ENCODE data around the gene CGAS.

DNA sequence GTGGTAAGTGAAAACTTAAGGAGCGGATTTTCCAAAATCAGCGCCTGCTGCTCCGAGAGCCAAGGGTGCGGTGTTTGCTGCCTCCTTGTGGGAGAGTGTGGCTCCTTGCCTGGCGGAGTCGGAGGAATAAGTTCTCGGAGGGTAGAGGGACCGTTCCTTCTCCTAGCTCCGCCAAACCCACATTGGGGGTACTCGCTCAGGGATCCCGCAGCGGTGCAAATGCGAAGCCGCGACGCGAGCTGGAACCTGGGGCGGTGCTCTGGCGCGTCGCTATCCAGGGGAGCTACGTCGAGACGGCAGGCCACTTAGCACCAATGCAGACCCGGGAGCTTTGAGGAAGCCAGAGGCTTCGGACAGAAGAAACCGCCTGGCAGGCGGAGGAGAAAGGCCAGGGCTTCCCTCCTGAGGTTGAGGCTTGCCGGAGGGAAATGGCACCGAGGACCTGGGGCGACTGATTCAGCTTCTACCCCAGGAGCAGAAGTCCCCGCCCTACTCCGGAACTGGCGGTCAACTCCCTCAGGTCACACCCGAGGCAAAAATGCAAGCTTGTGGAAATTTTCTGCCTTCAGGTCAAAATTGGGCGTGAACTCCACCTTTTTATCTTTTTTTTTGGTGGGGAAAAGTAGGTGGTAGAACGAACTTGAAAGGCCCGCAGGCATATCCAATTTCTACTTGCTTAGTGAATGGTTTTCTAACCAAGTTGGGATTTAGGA is 63.1 kb downstream of the CGAS start:
- TF ChIP-seq, protein P1, sequence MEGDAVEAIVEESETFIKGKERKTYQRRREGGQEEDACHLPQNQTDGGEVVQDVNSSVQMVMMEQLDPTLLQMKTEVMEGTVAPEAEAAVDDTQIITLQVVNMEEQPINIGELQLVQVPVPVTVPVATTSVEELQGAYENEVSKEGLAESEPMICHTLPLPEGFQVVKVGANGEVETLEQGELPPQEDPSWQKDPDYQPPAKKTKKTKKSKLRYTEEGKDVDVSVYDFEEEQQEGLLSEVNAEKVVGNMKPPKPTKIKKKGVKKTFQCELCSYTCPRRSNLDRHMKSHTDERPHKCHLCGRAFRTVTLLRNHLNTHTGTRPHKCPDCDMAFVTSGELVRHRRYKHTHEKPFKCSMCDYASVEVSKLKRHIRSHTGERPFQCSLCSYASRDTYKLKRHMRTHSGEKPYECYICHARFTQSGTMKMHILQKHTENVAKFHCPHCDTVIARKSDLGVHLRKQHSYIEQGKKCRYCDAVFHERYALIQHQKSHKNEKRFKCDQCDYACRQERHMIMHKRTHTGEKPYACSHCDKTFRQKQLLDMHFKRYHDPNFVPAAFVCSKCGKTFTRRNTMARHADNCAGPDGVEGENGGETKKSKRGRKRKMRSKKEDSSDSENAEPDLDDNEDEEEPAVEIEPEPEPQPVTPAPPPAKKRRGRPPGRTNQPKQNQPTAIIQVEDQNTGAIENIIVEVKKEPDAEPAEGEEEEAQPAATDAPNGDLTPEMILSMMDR (IDR thresholded peaks at IDR 0.05; ENCODE audit: borderline replicate concordance, extremely low read depth, low read length, poor library complexity, severe bottlenecking): peak; percentile 32
- TF ChIP-seq EZH2 (IDR thresholded peaks at IDR 0.05; ENCODE audit: borderline replicate concordance, low read depth, low read length, severe bottlenecking): no peak

Data from DND-41 (cell line).